Activated CD4-positive, alpha-beta memory T cell treated with anti-CD3 and anti-CD28 coated beads for 36 hours (primary cell): ENCODE results near the gene LMAN2. TPM values are rescaled to one million over a fixed set of nuclear protein-coding genes. Genes with fewer than 3 reads are reported as not detected.

Experiments
- CTCF ChIA-PET: fragments of 350-600 bp; sonication (Branson Sonifier 250); formaldehyde crosslinking; loops from one replicate; lab custom pipeline; 2021; ENCODE audit warnings: antibody characterized with exemption, inconsistent platforms; lab: Charles Lee
- POLR2A ChIA-PET: fragments of 350-600 bp; sonication (Branson Sonifier 250); formaldehyde crosslinking; loops from one replicate; lab custom pipeline; 2021; ENCODE audit warnings: antibody characterized with exemption; lab: Charles Lee
- DNase-seq: peaks from one replicate; pipeline ENCODE4 v3.0.0-alpha.2; 2020
- H3K27ac Mint-ChIP-seq: one replicate; pipeline ENCODE4 v1.8.0; 2021; ENCODE audit warnings: mixed read lengths
- H3K27me3 Mint-ChIP-seq: one replicate; pipeline ENCODE4 v1.8.0; 2021; ENCODE audit warnings: mixed read lengths
- H3K36me3 Mint-ChIP-seq: one replicate; pipeline ENCODE4 v1.8.0; 2021; ENCODE audit warnings: mixed read lengths
- H3K4me1 Mint-ChIP-seq: one replicate; pipeline ENCODE4 v1.8.0; 2021; ENCODE audit warnings: low read depth, mixed read lengths
- H3K4me3 Mint-ChIP-seq: one replicate; pipeline ENCODE4 v1.8.0; 2021; ENCODE audit warnings: mild to moderate bottlenecking, mixed read lengths
- H3K9me3 Mint-ChIP-seq: one replicate; pipeline ENCODE4 v1.8.0; 2021; ENCODE audit warnings: mixed read lengths
- intact Hi-C: fragments of 100-400 bp; cut with micrococcal nuclease; formaldehyde crosslinking; loops from one replicate; pipeline ENCODE4 v1.15.1; 2023
- total RNA-seq, 2 experiments: library from RNA; stranded (reverse); gene quantifications; one replicate each; pipeline ENCODE4 v1.2.3, GENCODE V29; 2021

LMAN2 gene
- total RNA-seq, 2 experiments from 2014 or later: 98.3 to 104 TPM

DNA sequence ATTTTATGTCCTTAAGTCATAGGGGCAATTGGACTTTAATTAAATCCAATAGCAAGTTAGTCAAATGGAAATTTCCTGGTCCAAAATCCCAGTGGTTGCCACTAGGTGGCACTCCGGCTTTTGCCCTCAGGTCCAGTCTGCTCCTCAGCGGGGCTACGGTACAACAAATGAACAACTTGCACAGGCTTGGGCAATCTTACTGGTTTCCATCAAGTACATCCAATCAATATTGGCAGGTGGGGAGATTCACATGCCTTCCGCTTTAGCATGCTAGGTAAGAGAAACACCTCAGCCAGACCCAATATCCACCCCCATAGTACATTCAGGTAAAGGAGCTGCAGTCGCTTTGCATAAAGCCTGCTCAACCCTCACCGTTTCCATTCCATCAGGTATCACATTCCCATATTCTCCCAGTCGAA lies 33.5 kb downstream of the LMAN2 start:
- no peak overlapping the region for H3K27ac Mint-ChIP-seq
- peak; percentile 86 for DNase-seq
- peaks cover 15% of the 10 kb centered on the region for H3K4me1 Mint-ChIP-seq
- CTCF ChIA-PET: interaction anchor here (0.7 to 6.0 kb wide), 26 partner anchors 9 to 274 kb away, joined by 3 to 52 read pairs (median 4); partner anchors contain the start of genes LMAN2 and TMED9
- POLR2A ChIA-PET: interaction anchor here (0.6 to 1.4 kb wide), 4 partner anchors 13 to 112 kb away, joined by 3 read pairs; no protein-coding TSS in a partner anchor
- no peak overlapping the region for H3K4me3 Mint-ChIP-seq
- H3K9me3 Mint-ChIP-seq: peaks cover 8% of the 10 kb centered on the region
- H3K36me3 Mint-ChIP-seq: peaks cover 5% of the 10 kb centered on the region
- no peaks in the 10 kb centered on the region for H3K27me3 Mint-ChIP-seq
- intact Hi-C loops: loop anchor here (1.0 kb wide), 2 partner anchors 72 to 86 kb away; no protein-coding TSS in a partner anchor

DNA sequence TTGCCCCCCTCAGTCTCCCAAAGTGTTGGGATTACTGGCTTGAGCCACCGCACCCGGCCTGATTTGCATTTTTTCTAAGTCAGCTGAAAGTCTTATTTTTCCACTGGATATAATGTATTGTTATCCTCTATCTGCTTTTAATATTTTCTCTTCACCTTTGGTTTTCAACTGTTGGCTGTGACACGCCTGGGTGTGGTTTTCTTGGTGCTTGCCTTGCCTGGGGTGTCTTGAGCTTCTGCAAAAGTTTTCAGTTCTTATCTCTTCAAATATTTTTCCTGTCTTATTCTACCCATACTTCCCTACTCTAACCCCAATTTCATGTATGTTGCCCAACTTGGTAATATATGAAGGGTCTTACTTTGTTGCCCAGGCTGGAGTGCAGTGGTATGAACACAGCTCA lies 35.5 kb downstream of the LMAN2 start:
- Mint-ChIP-seq H3K36me3 (peaks cover 7% of the 10 kb centered on the region), H3K4me3 (no peak overlapping the region)
- intact Hi-C loops: no loop called here

DNA sequence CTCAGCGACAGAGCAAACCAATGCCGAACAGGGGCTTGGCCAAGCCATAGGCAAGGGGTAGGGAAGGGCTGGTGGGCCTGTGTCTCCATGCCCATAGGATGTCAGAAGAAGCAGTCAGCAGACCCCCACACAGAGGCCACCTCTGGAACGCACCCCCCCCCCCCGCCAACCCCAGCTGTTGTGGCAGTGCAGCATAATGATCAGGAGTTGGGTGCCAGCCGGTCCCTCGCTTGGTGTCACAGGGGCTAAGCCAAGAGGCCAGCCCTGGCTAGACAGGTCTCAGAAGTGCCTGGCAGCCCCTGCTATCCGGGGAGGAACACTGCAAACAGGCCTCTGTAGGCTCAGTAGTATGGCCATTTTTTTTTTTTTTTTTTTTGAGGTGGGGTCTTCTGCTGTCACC lies 36.1 kb downstream of the LMAN2 start:
- Mint-ChIP-seq H3K4me3 (no peak overlapping the region), H3K36me3 (peaks cover 10% of the 10 kb centered on the region), H3K9me3 (peaks cover 8% of the 10 kb centered on the region), H3K4me1 (peaks cover 24% of the 10 kb centered on the region), H3K27me3 (no peaks in the 10 kb centered on the region), H3K27ac (no peak overlapping the region)
- DNase-seq: no peak
- ChIA-PET POLR2A (no interaction called here), CTCF (interaction anchor here (1.4 to 6.0 kb wide), 3 partner anchors 74 to 140 kb away, joined by 7 to 52 read pairs (median 10); no protein-coding TSS in a partner anchor)
- intact Hi-C loops: no loop called here

More for the DNA sequence above, 35.5 kb downstream of the LMAN2 start:
- no peaks in the 10 kb centered on the region for H3K27me3 Mint-ChIP-seq
- H3K4me1 Mint-ChIP-seq: peaks cover 21% of the 10 kb centered on the region
- CTCF ChIA-PET: interaction anchor here (0.9 to 6.0 kb wide), 8 partner anchors 20 to 186 kb away, joined by 3 to 52 read pairs (median 6); no protein-coding TSS in a partner anchor
- DNase-seq: no peak
- no peak overlapping the region for H3K27ac Mint-ChIP-seq
- peaks cover 8% of the 10 kb centered on the region for H3K9me3 Mint-ChIP-seq
- POLR2A ChIA-PET: no interaction called here

DNA sequence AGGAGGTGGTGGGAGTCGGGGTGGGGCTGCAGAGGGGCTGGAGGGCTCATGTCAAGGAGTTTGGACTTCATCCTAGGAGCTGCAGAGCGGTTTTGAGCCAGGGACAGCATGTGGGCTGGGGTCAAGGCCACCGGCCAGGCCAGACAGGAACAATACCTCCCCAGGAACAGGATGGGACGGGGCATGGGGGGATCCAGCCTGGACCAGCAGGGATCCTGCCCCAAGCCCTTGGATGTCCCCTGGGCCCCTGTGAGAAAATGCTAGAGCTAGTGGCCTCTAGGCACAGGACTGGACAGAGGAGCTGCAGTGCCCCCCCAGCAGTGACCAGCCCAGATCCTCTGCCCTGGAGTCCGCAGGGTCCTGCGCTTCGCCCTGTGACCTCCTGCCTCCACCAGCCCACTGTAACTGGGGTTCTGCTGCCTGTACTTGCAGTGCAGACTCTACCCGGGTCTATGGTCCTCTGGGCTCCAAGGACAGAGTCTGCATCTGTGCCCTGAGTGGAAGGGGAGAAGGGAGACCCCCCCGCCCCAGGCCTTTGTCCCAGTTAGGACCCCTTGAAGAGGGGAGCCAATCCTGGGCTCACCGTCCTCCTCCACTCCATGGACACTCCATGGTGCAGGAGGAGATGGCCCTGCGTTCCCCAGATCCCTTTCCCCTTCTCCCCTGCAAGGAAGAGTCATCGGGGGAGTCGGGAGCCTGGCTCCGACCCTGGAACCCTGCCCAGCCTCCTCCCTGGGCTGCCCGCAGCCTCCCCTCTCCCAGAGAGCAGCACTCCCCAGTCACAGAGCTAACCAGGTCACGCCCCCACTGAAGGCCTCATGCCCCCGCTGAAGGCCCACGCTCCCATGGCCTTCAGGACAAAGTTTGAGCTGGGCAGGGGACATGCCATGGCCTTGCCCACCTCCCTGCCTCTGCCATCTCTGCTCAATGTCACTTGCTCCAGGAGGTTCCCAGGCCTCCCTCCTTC lies 36.8 kb downstream of the LMAN2 start:
- ChIA-PET CTCF (interaction anchor here (1.4 to 6.0 kb wide), 3 partner anchors 75 to 140 kb away, joined by 7 to 52 read pairs (median 14); no protein-coding TSS in a partner anchor), POLR2A (interaction anchor here (1.5 kb wide), 1 partner anchor 142 kb away, joined by 3 read pairs; no protein-coding TSS in a partner anchor)
- DNase-seq: no peak
- Mint-ChIP-seq H3K27me3 (peaks cover 1% of the 10 kb centered on the region), H3K36me3 (peaks cover 8% of the 10 kb centered on the region), H3K4me3 (no peak overlapping the region), H3K4me1 (peaks cover 21% of the 10 kb centered on the region), H3K9me3 (peaks cover 6% of the 10 kb centered on the region), H3K27ac (no peak overlapping the region)
- intact Hi-C loops: loop anchor here (5.0 kb wide), 1 partner anchor 203 kb away; the partner anchor contains the start of gene DDX41

DNA sequence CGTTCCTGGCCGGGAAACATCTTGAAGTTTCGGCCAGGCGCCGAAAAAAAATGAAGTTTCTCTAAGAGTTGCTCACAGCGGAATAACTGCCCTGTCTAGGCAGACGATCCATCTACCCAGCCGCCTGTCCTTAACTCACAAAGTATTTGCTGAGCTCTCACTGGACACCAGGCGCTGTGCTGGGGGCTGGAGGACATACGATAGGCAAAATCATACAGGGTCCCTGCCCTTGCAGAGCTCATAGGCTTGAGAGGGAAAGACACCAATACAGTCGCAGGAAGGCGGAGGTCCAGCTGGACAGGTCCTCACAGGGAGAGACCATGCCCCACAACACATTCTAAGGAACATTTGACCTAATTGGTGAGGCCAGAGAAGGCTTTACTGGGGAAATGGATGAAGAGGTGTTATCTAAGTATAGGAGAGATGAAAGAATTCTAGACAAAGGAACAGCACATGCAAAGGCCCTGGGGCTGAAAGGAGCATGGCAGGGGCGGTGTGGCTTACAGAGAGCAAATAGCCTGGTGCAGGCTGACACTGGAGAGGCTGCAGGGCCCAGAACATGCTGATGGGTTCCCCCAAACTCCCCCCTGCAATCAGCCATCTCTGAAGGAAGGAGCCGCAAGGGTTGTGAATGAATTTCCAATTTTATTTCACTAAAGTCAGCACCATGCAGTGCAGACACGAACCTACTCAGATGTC lies 37.8 kb downstream of the LMAN2 start:
- H3K4me3 Mint-ChIP-seq: no peak overlapping the region
- ChIA-PET CTCF (interaction anchor here (0.8 to 2.7 kb wide), 6 partner anchors 43 to 188 kb away, joined by 3 to 14 read pairs (median 6); partner anchors contain the start of gene PDLIM7), POLR2A (interaction anchor here (1.0 to 1.5 kb wide), 2 partner anchors 65 to 143 kb away, joined by 3 read pairs; no protein-coding TSS in a partner anchor)
- H3K27ac Mint-ChIP-seq: no peak overlapping the region
- peaks cover 25% of the 10 kb centered on the region for H3K4me1 Mint-ChIP-seq
- no peak for DNase-seq
- no peaks in the 10 kb centered on the region for H3K9me3 Mint-ChIP-seq
- intact Hi-C loops: loop anchor here (2.0 to 5.0 kb wide), 4 partner anchors 37 to 204 kb away; partner anchors contain the start of genes DDX41, LMAN2 and PDLIM7
- peaks cover 1% of the 10 kb centered on the region for H3K27me3 Mint-ChIP-seq
- H3K36me3 Mint-ChIP-seq: peaks cover 6% of the 10 kb centered on the region

DNA sequence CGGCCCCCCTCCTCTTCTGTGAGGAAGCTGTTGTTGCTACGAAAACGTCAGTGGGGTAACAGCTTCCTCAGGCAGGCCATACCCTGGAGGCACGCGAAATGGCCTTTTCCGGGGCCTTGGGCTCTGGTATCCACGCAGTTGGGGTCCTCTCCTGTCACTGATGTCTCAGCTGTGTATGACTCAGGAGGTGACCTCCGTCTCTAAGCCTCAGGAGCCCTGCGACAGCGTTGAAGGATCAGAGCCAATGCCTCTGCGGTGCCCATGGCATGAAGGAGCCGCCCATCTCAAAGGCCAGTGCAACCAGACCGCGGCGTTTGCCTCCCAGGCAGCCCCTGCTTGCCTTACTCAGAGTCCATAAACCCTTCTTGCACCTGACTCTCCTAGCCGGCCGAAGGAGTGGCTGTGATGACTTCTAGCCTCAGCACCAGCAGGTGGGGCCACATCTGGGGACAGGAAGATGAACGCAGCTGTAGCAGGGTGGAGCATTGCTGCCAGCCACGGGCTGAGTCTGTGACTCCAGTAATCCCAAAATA lies 38.8 kb downstream of the LMAN2 start:
- Mint-ChIP-seq H3K36me3 (peaks cover 6% of the 10 kb centered on the region), H3K9me3 (no peaks in the 10 kb centered on the region), H3K4me1 (peaks cover 20% of the 10 kb centered on the region), H3K27ac (peak overlapping the region; percentile 88), H3K27me3 (peaks cover 1% of the 10 kb centered on the region), H3K4me3 (peak overlapping the region; percentile 78)
- intact Hi-C loops: loop anchor here (1.0 to 5.0 kb wide), 8 partner anchors 9 to 205 kb away; partner anchors contain the start of genes DDX41, GRK6, LMAN2 and PDLIM7
- CTCF ChIA-PET: interaction anchor here (0.7 to 2.7 kb wide), 13 partner anchors 9 to 652 kb away, joined by 3 to 14 read pairs (median 4); partner anchors contain the start of genes PDLIM7, PRELID1 and RAB24
- peak; percentile 79 for DNase-seq
- POLR2A ChIA-PET: interaction anchor here (0.6 to 1.8 kb wide), 6 partner anchors 10 to 135 kb away, joined by 3 to 7 read pairs (median 4); partner anchors contain the start of genes LMAN2, PRELID1 and RAB24

DNA sequence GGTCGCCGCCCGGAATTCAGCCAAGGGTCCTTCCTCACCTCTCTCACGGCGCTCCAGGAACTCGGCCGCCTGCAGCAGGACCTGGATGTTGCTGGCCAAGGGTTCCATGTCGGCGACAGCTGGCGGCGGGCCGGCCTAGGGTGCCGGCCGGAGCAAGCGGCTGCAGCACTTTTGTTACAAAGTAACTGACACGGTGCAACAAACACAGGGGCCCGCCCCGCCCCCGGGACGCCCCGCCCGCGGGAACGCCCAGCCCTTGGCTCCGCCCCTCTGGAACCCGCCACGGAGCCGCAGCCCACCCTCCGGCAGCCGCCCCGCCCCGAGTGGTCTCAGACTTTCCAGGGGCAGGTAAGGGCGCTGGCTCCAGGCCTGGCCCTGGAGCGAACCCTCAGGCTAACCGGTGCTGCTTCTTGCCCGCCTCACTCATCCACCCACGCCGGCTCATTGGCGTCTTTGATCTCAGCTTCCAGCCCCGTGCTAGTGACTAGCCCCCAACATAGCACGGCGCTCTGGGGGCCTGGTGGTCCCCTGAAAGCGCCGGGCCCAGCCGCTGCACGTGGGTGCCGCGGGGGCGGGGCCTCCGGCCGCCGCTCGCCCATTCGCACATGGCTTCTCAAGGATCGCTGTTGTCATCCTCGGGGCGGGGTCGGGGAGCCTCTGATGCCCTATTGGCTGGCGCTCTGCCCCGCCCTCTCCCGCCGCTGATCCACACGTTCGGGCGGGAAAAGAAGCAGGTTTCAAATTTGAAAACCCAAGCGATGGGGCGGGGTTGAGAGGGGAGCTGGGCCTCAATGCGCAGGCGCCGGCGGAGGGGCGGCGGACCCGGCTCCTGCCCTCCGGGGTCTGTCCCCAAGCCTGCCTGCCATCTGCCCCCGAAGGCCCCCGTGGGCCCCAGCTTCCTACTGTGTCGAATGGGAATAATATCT lies 39.5 kb downstream of the LMAN2 start, which contains the start of gene MXD3:
Gene MXD3, minus strand, starts transcription at position 176 of the 926 bp plus-strand sequence. Its CDS starts 68 bp downstream, at position 108.
- peak; percentile 98 for DNase-seq
- intact Hi-C loops: loop anchor here (1.0 to 5.0 kb wide), 8 partner anchors 9 to 205 kb away; partner anchors contain the start of genes DDX41, GRK6, LMAN2 and PDLIM7
- H3K27me3 Mint-ChIP-seq: peaks cover 1% of the 10 kb centered on the region
- no peaks in the 10 kb centered on the region for H3K9me3 Mint-ChIP-seq
- H3K4me3 Mint-ChIP-seq: peak within 1 kb of the TSS; percentile 78
- H3K4me1 Mint-ChIP-seq: peaks cover 22% of the 10 kb centered on the region
- peaks cover 7% of the 10 kb centered on the region for H3K36me3 Mint-ChIP-seq
- ChIA-PET POLR2A (interaction anchor here (1.0 to 1.8 kb wide), 5 partner anchors 9 to 136 kb away, joined by 3 to 7 read pairs (median 4); partner anchors contain the start of genes LMAN2, PRELID1 and RAB24), CTCF (interaction anchor here (0.7 to 3.5 kb wide), 13 partner anchors 8 to 651 kb away, joined by 3 to 28 read pairs (median 5); partner anchors contain the start of genes PRELID1 and RAB24)
- peak within 1 kb of the TSS; percentile 88 for H3K27ac Mint-ChIP-seq

DNA sequence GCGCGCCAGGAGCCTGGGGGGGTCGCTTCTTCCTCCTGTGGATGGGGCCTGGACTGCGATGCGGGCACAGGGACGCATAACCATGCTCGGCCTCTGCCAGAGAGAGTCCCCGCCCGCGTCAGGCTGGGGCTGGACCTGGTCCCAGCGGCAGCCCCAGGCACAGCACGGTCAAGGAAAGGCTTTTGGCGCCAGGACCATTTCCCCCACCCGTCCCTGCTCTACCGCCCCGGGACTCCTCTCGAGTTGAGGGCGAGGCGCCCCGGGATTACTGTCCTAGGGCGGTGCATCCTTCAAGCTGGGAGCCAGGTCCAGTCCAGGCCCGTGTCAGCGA lies 40.1 kb downstream of the LMAN2 start:
- intact Hi-C loops: loop anchor here (5.0 kb wide), 1 partner anchor 206 kb away; the partner anchor contains the start of gene DDX41
- H3K4me3 Mint-ChIP-seq: peak overlapping the region; percentile 78
- no peaks in the 10 kb centered on the region for H3K9me3 Mint-ChIP-seq
- peaks cover 1% of the 10 kb centered on the region for H3K27me3 Mint-ChIP-seq
- H3K27ac Mint-ChIP-seq: no peak overlapping the region
- peaks cover 27% of the 10 kb centered on the region for H3K4me1 Mint-ChIP-seq
- ChIA-PET POLR2A (interaction anchor here (1.1 to 1.8 kb wide), 3 partner anchors 8 to 114 kb away, joined by 4 to 7 read pairs (median 6); partner anchors contain the start of genes LMAN2, PRELID1 and RAB24), CTCF (interaction anchor here (1.6 to 4.3 kb wide), 6 partner anchors 13 to 199 kb away, joined by 6 to 52 read pairs (median 21); no protein-coding TSS in a partner anchor)
- peaks cover 12% of the 10 kb centered on the region for H3K36me3 Mint-ChIP-seq
- no peak for DNase-seq

DNA sequence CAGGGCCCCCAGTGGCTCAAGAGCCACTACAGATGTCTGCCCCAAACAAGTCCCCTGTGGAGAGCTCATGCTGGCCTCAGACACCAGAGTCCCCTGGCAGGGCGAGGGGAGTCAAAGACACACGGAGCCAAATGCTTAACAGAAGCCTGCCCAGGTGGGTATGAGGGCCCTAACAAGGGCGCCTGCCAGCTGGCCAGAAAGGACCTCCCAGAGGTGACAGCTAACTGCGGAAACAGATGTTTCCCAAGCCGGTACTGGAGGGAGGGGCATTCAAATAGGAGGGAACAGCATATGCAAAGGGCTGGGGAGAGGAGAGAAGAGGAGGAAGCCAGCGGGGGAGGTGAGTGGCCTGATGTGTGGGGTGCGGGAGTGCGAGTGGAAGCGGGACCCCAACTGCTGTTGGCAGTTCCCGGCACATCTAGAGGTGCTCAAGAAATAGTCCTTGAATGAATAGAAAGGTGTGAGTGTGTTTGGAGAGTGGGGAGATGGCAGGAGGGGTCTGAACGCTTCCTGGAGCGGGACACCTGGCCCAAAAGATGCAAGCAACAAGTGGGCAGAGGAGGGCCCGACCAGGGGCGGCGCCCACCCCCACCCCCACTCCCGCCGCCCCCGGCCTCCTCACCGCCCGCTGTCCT lies 40.6 kb downstream of the LMAN2 start:
- intact Hi-C loops: loop anchor here (5.0 kb wide), 1 partner anchor 206 kb away; the partner anchor contains the start of gene DDX41
- H3K36me3 Mint-ChIP-seq: peaks cover 17% of the 10 kb centered on the region
- no peaks in the 10 kb centered on the region for H3K9me3 Mint-ChIP-seq
- H3K4me1 Mint-ChIP-seq: peaks cover 32% of the 10 kb centered on the region
- peaks cover 1% of the 10 kb centered on the region for H3K27me3 Mint-ChIP-seq
- peak; percentile 52 for DNase-seq
- peak overlapping the region; percentile 2 for H3K27ac Mint-ChIP-seq
- ChIA-PET CTCF (interaction anchor here (0.7 to 4.3 kb wide), 32 partner anchors 8 to 773 kb away, joined by 3 to 52 read pairs (median 7); partner anchors contain the start of genes LMAN2 and RNF44), POLR2A (interaction anchor here (0.8 to 1.9 kb wide), 4 partner anchors 9 to 116 kb away, joined by 3 to 11 read pairs (median 6); partner anchors contain the start of gene LMAN2)
- H3K4me3 Mint-ChIP-seq: peak overlapping the region; percentile 78
